Parathyroid adenoma (tissue), 2 donors: ENCODE results near the gene EFHB.
"Not testable (repeated sequence)": the region's sequence is repeated elsewhere in the genome, so short reads cannot be mapped to it uniquely, and the experiment has no call there.

Source experiments
- H2AFZ ChIP-seq: fragments of 300-600 bp; sonication (generic); one replicate; pipeline ENCODE4 v1.7.0; 2017; ENCODE audit warnings: antibody characterized with exemption, mild to moderate bottlenecking
- H3K27ac ChIP-seq: fragments of 300-600 bp; sonication (generic); one replicate; pipeline ENCODE4 v1.7.0; 2017
- H3K27me3 ChIP-seq: fragments of 300-600 bp; sonication (generic); one replicate; pipeline ENCODE4 v1.7.0; 2017; ENCODE audit warnings: low read length; ENCODE audit not compliant: control insufficient read depth, insufficient read depth
- H3K36me3 ChIP-seq: fragments of 300-600 bp; sonication (generic); one replicate; pipeline ENCODE4 v1.7.0; 2017; ENCODE audit warnings: low read length; ENCODE audit not compliant: control insufficient read depth, insufficient read depth
- H3K4me1 ChIP-seq: fragments of 300-600 bp; sonication (generic); one replicate; pipeline ENCODE4 v1.7.0; 2017; ENCODE audit warnings: control low read depth
- H3K4me2 ChIP-seq: fragments of 300-600 bp; sonication (generic); one replicate; pipeline ENCODE4 v1.7.0; 2017; ENCODE audit warnings: low read length
- H3K4me3 ChIP-seq: fragments of 300-600 bp; sonication (generic); one replicate; pipeline ENCODE4 v1.7.0; 2017; ENCODE audit warnings: low read depth, low read length
- H3K79me2 ChIP-seq: fragments of 300-600 bp; sonication (generic); one replicate; pipeline ENCODE4 v1.7.0; 2017; ENCODE audit warnings: control low read depth
- H3K9ac ChIP-seq: fragments of 300-600 bp; sonication (generic); one replicate; pipeline ENCODE4 v1.7.0; 2017; ENCODE audit warnings: mild to moderate bottlenecking
- H3K9me3 ChIP-seq: fragments of 300-600 bp; sonication (generic); one replicate; pipeline ENCODE4 v1.7.0; 2017; ENCODE audit warnings: low read length; ENCODE audit not compliant: control insufficient read depth
- TF ChIP-seq, protein P1 (sequence below): fragments of 300-600 bp; sonication (generic); IDR thresholded peaks from one replicate; pipeline ENCODE4 v1.7.0; 2017; ENCODE audit warnings: antibody characterized with exemption, mild to moderate bottlenecking
- donor health status: primary hyperparathyroidism.

EFHB gene

GRCh38 chr3:19891740-19892139 is 42.3 kb downstream of the EFHB start:
- TF ChIP-seq, protein P1, sequence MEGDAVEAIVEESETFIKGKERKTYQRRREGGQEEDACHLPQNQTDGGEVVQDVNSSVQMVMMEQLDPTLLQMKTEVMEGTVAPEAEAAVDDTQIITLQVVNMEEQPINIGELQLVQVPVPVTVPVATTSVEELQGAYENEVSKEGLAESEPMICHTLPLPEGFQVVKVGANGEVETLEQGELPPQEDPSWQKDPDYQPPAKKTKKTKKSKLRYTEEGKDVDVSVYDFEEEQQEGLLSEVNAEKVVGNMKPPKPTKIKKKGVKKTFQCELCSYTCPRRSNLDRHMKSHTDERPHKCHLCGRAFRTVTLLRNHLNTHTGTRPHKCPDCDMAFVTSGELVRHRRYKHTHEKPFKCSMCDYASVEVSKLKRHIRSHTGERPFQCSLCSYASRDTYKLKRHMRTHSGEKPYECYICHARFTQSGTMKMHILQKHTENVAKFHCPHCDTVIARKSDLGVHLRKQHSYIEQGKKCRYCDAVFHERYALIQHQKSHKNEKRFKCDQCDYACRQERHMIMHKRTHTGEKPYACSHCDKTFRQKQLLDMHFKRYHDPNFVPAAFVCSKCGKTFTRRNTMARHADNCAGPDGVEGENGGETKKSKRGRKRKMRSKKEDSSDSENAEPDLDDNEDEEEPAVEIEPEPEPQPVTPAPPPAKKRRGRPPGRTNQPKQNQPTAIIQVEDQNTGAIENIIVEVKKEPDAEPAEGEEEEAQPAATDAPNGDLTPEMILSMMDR: no peak

DNA sequence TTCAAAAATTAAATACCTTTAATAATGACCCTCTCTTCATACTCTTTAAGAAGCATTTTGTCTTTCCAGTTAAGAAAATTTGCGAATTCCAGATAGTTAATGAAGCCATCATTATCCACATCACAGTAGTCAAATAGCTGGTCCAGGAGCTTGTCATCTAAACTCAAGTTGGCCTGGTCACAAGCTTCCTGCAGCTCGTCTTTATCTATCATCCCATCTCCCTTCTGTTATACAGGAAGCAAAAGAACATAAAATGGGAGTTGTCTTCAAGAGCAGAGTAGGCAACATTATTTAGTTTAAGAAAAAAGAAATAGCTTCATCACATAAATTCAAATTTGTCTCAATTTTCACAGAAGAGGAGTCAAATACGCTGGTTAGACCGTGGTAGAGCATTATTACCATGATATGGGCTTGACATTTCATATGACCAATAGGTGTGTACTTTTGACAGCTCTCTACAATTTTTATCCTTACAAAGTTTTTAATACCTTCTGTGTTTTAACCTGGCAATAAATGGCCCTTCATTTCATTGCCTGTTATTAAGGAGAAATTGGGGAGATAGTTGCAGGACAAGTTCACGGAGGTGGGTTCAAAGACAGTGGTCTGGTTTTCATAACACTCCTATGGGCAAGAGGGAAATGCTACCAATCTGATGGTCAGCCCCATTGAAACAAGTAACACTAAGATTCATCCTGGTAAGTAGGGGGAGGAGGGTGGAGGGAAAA is 45.4 kb downstream of the EFHB start:
- Histone ChIP-seq H3K27ac (no peak overlapping the region), H3K27me3 (no peaks in the 10 kb centered on the region), H3K4me2 (no peak overlapping the region), H3K36me3 (no peaks in the 10 kb centered on the region), H2AFZ (peak overlapping the region; percentile 54), H3K79me2 (no peaks in the 10 kb centered on the region), H3K4me3 (no peak overlapping the region), H3K4me1 (no peaks in the 10 kb centered on the region), H3K9me3 (no peaks in the 10 kb centered on the region), H3K9ac (no peak overlapping the region)
- TF ChIP-seq, protein P1: no peak

More at GRCh38 chr3:19891740-19892139, 42.3 kb downstream of the EFHB start:
- Histone ChIP-seq H3K36me3 (no peaks in the 10 kb centered on the region), H3K79me2 (no peaks in the 10 kb centered on the region), H3K4me1 (no peaks in the 10 kb centered on the region), H3K9me3 (no peaks in the 10 kb centered on the region), H2AFZ (no peak overlapping the region), H3K9ac (no peak overlapping the region), H3K4me2 (no peak overlapping the region), H3K27ac (no peak overlapping the region), H3K27me3 (no peaks in the 10 kb centered on the region), H3K4me3 (no peak overlapping the region)

GRCh38 chr3:19887122-19887521 is 46.9 kb downstream of the EFHB start:
- H3K9ac ChIP-seq, H3K9me3 ChIP-seq, H3K27ac ChIP-seq, H3K79me2 ChIP-seq, H3K36me3 ChIP-seq, H3K4me2 ChIP-seq, H3K27me3 ChIP-seq, H2AFZ ChIP-seq, H3K4me3 ChIP-seq, H3K4me1 ChIP-seq: not testable (repeated sequence)

DNA sequence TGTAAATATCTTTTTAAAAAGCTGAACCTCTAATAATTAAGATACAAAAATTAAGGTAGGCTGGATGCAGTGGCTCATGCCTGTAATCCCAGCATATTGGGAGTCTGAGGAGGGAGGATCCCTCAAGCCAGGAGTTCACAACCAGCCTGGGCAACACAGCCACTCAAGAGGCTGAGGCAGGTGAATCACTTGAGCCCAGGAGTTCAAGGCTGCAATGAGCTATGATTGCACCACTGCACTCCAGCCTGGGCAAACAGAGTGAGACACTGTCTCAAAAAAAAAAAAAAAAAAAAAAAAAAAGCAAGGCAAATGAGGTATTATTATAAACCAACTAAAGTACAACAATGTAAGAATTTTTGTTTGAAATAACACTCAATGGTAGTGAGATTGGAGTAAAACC is 47.6 kb downstream of the EFHB start:
- H3K27ac ChIP-seq: no peak overlapping the region
- H3K9ac ChIP-seq: no peak overlapping the region
- H3K27me3 ChIP-seq: no peaks in the 10 kb centered on the region
- H3K9me3 ChIP-seq: no peaks in the 10 kb centered on the region
- TF ChIP-seq, protein P1: no peak
- no peak overlapping the region for H2AFZ ChIP-seq
- H3K36me3 ChIP-seq: no peaks in the 10 kb centered on the region
- no peaks in the 10 kb centered on the region for H3K79me2 ChIP-seq
- no peaks in the 10 kb centered on the region for H3K4me1 ChIP-seq
- H3K4me2 ChIP-seq: no peak overlapping the region
- H3K4me3 ChIP-seq: no peak overlapping the region

DNA sequence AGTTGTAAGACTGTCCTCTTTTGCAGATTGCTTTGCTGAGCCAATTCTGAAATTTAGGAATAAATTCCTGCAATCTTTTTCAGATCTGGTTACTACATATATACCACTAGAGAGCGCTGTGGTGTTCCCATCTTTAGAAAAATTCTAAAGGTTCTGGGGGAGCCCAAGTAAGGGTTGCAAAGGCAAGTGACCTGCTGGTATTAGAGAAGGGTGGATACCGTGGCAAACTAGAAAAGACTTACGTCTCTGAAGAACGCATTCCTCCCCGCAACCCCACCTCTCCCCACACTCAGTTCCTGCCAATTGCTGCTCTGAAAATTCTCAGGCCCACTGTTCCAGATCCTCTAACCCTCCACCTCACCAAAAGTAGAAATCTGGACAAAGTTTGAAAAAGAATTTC is 48.5 kb downstream of the EFHB start:
- no peaks in the 10 kb centered on the region for H3K27me3 ChIP-seq
- TF ChIP-seq, protein P1: peak; percentile 66
- H3K36me3 ChIP-seq: no peaks in the 10 kb centered on the region
- H3K4me2 ChIP-seq: no peak overlapping the region
- no peak overlapping the region for H3K4me3 ChIP-seq
- no peaks in the 10 kb centered on the region for H3K79me2 ChIP-seq
- H2AFZ ChIP-seq: peak overlapping the region; percentile 39
- no peak overlapping the region for H3K9ac ChIP-seq
- H3K9me3 ChIP-seq: no peaks in the 10 kb centered on the region
- no peaks in the 10 kb centered on the region for H3K4me1 ChIP-seq
- H3K27ac ChIP-seq: no peak overlapping the region
